ENCODE results near the gene MORN3.

The MORN3 gene

DNA sequence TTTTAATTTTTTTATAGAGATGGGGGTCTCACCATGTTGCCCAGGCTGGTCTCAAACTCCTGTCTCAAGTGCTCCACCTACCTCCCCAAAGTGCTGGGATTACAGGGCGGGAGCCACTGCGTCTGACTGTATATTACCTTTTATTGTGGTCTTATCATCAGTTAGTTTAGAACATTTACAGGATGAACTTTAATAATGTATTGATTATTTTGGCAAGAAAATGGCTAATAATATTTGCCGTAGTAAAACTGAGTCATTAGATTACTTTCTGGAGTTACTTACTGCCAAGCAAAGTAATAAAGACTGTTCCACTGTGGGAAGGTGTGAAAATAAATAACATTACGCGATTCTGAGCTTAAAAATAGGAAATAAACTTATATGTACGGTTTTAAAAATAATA, 66.7 kb downstream of the MORN3 start:
- no peak for DNase-seq (ENCODE audit: low spot score)

DNA sequence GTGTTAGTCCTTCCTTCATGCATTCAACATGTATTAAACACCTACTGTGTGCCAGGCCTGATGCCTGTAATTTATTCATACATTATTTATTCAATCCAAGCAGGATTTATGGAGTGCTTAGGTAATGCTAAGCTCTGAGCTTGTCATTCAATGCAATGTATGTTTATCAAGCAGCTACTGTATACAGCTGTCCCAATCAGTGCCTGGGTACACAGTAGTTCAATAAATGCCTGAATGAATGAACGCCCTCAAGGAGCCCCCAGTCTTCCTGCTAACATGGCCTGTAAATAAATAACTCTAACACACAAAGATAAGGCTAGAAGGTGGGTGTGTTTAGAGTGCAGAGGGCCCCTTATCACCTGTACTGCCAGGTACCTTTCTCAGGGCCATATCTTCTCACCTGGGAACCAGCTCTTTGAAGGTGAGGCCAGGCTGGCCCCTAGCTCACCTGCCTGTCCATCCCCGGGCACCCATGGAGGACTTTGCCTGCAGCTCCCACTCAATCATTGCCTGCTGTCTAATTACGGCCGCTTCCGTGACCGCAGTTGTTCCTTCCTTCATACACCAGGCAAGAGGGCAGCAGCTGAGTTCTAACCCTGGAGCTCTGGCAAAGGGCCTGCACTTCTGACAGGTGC, 68.6 kb downstream of the MORN3 start:
- DNase-seq (ENCODE audit: low spot score): no peak

Data from cerebellar cortex (tissue), 1 donor.